Upper lobe of left lung (tissue), 4 donors: ENCODE results near the gene TRPV3.

Experiments
- CTCF ChIP-seq, 6 experiments: fragments of 450-650 bp in 4 of 6; fragments of 200-600 bp in 2 of 6; sonication (generic) in 2 of 6; IDR thresholded peaks; one replicate each; pipeline ENCODE4 v1.5.1; 2016 to 2019; ENCODE audit warnings: antibody characterized with exemption in 6 of 6
- EP300 ChIP-seq, 4 donors: sonication (generic); formaldehyde crosslinking; IDR thresholded peaks; one replicate each; pipeline ENCODE4 v1.5.1; 2017; ENCODE audit warnings: antibody characterized with exemption in 4 of 4, control low read depth in 2 of 4
- POLR2A ChIP-seq, 4 donors: fragments of 450-650 bp; IDR thresholded peaks; one replicate each; pipeline ENCODE4 v1.5.1; 2016 to 2017; ENCODE audit warnings: antibody characterized with exemption in 4 of 4, mild to moderate bottlenecking in 2 of 4
- POLR2AphosphoS5 ChIP-seq, 2 donors: sonication (generic); formaldehyde crosslinking; IDR thresholded peaks; one replicate each; pipeline ENCODE4 v1.5.1; 2017; ENCODE audit warnings: antibody characterized with exemption in 2 of 2

- no peak for TF ChIP-seq CTCF (IDR thresholded peaks at IDR 0.05)
- TF ChIP-seq POLR2A (IDR thresholded peaks at IDR 0.05), result no peak
- no peak for TF ChIP-seq EP300 (IDR thresholded peaks at IDR 0.05)
- TF ChIP-seq POLR2AphosphoS5 (IDR thresholded peaks at IDR 0.05), result no peak
Observed at GRCh38 chr17:3603870-3604259, 46.3 kb upstream of the TRPV3 start.
